ENCODE results near the gene GPR3. TPM values are rescaled to one million over a fixed set of nuclear protein-coding genes. Genes with fewer than 3 reads are reported as not detected.

The GPR3 gene
- total RNA-seq, 1 donor from 2014 or later = 7.0 TPM

GRCh38 chr1:27433706-27434105 lies 41.3 kb downstream of the GPR3 start:
- no peak for DNase-seq (ENCODE audit: low read depth, low spot score)
- Mint-ChIP-seq H3K4me1 (peaks cover 45% of the 10 kb centered on the region), H3K36me3 (ENCODE audit: low read depth) (no peaks in the 10 kb centered on the region), H3K27ac (ENCODE audit: unreplicated experiment) (no peak overlapping the region), H3K4me3 (no peak overlapping the region), H3K27me3 (ENCODE audit: low read depth) (peaks cover 3% of the 10 kb centered on the region), H3K9me3 (no peaks in the 10 kb centered on the region)
- no peak for TF ChIP-seq CTCF (conservative IDR thresholded peaks at IDR 0.05)

- H3K9me3 Mint-ChIP-seq = no peaks in the 10 kb centered on the region
- peaks cover 6% of the 10 kb centered on the region for H3K27me3 Mint-ChIP-seq (ENCODE audit: low read depth)
- H3K27ac Mint-ChIP-seq (ENCODE audit: unreplicated experiment) = peak overlapping the region; percentile 59
- no peak for DNase-seq (ENCODE audit: low read depth, low spot score)
- H3K4me1 Mint-ChIP-seq = peaks cover 38% of the 10 kb centered on the region
- H3K36me3 Mint-ChIP-seq (ENCODE audit: low read depth) = peaks cover 2% of the 10 kb centered on the region
- no peak for TF ChIP-seq CTCF (conservative IDR thresholded peaks at IDR 0.05)
- H3K4me3 Mint-ChIP-seq = no peak overlapping the region
These were observed 43.3 kb downstream of the GPR3 start for GRCh38 chr1:27435566-27436203.

GRCh38 chr1:27436204-27437159 lies 44.1 kb downstream of the GPR3 start:
- Mint-ChIP-seq H3K36me3 (ENCODE audit: low read depth) (peaks cover 2% of the 10 kb centered on the region), H3K27me3 (ENCODE audit: low read depth) (peaks cover 6% of the 10 kb centered on the region), H3K9me3 (no peaks in the 10 kb centered on the region), H3K4me3 (no peak overlapping the region), H3K4me1 (peaks cover 30% of the 10 kb centered on the region), H3K27ac (ENCODE audit: unreplicated experiment) (peak overlapping the region; percentile 59)
- no peak for DNase-seq (ENCODE audit: low read depth, low spot score)
- TF ChIP-seq CTCF (conservative IDR thresholded peaks at IDR 0.05) = no peak

GRCh38 chr1:27438621-27439061 lies 46.2 kb downstream of the GPR3 start:
- H3K9me3 Mint-ChIP-seq = no peaks in the 10 kb centered on the region
- H3K4me3 Mint-ChIP-seq = no peak overlapping the region
- H3K27ac Mint-ChIP-seq (ENCODE audit: unreplicated experiment) = peak overlapping the region; percentile 22
- H3K27me3 Mint-ChIP-seq (ENCODE audit: low read depth) = peaks cover 6% of the 10 kb centered on the region
- no peak for DNase-seq (ENCODE audit: low read depth, low spot score)
- peaks cover 2% of the 10 kb centered on the region for H3K36me3 Mint-ChIP-seq (ENCODE audit: low read depth)
- H3K4me1 Mint-ChIP-seq = peaks cover 24% of the 10 kb centered on the region
- no peak for TF ChIP-seq CTCF (conservative IDR thresholded peaks at IDR 0.05)

- no peaks in the 10 kb centered on the region for H3K9me3 Mint-ChIP-seq
- H3K36me3 Mint-ChIP-seq (ENCODE audit: low read depth) = peaks cover 2% of the 10 kb centered on the region
- no peak for DNase-seq (ENCODE audit: low read depth, low spot score)
- H3K4me1 Mint-ChIP-seq = peaks cover 24% of the 10 kb centered on the region
- H3K27ac Mint-ChIP-seq (ENCODE audit: unreplicated experiment) = no peak overlapping the region
- no peak for TF ChIP-seq CTCF (conservative IDR thresholded peaks at IDR 0.05)
- H3K4me3 Mint-ChIP-seq = no peak overlapping the region
- H3K27me3 Mint-ChIP-seq (ENCODE audit: low read depth) = peaks cover 10% of the 10 kb centered on the region
These were observed 46.7 kb downstream of the GPR3 start for GRCh38 chr1:27439150-27439549.

Measured in neural crest cell (in vitro differentiated cells).